Mesenchymal stem cell (in vitro differentiated cells and primary cell): ENCODE data around the gene CSTA.

Experiments used
- DNase-seq: peaks from one replicate; pipeline ENCODE4 v3.0.0-alpha.2; 2013
- H2AFZ ChIP-seq: one replicate; pipeline ENCODE4 v1.6.1; 2013; ENCODE audit warnings: low read depth, mild to moderate bottlenecking, control low read depth, inconsistent platforms, low read length, moderate library complexity
- H2AK5ac ChIP-seq: 2 replicates; pipeline ENCODE4 v1.6.1; 2013; ENCODE audit warnings: low read length, moderate library complexity, mild to moderate bottlenecking, inconsistent platforms; ENCODE audit not compliant: severe bottlenecking
- H2BK120ac ChIP-seq: one replicate; pipeline ENCODE4 v1.6.1; 2013; ENCODE audit warnings: low read depth, mild to moderate bottlenecking, inconsistent platforms, low read length, moderate library complexity
- H2BK12ac ChIP-seq, 2 experiments: one replicate each; pipeline ENCODE4 v1.6.1; 2013; ENCODE audit warnings: inconsistent platforms in 2 of 2, low read length in 2 of 2, mild to moderate bottlenecking in 2 of 2, moderate library complexity in 2 of 2, control low read depth in 1 of 2
- H2BK15ac ChIP-seq: one replicate; pipeline ENCODE4 v1.6.1; 2013; ENCODE audit warnings: mild to moderate bottlenecking, low read depth, inconsistent platforms; ENCODE audit not compliant: poor library complexity, severe bottlenecking
- H2BK5ac ChIP-seq: 2 replicates; pipeline ENCODE4 v1.6.1; 2013; ENCODE audit warnings: low read depth, mild to moderate bottlenecking, low read length, control low read depth, inconsistent platforms; ENCODE audit not compliant: poor library complexity, severe bottlenecking
- H3K14ac ChIP-seq, 2 experiments: one replicate each; pipeline ENCODE4 v1.6.1; 2013; ENCODE audit warnings: inconsistent platforms in 2 of 2, low read length in 2 of 2, control low read depth in 1 of 2, mild to moderate bottlenecking in 1 of 2, moderate library complexity in 1 of 2
- H3K18ac ChIP-seq, 2 experiments: one replicate each; pipeline ENCODE4 v1.6.1; 2013; ENCODE audit warnings: inconsistent platforms in 2 of 2, low read length in 2 of 2, control low read depth in 1 of 2, low read depth in 1 of 2, mild to moderate bottlenecking in 1 of 2
- H3K23ac ChIP-seq, 2 experiments: one replicate each; pipeline ENCODE4 v1.6.1; 2013; ENCODE audit warnings: inconsistent platforms in 2 of 2, low read length in 2 of 2, mild to moderate bottlenecking in 2 of 2, moderate library complexity in 2 of 2, control low read depth in 1 of 2
- H3K27ac ChIP-seq: 2 replicates; pipeline ENCODE4 v1.5.1; 2013; ENCODE audit warnings: mild to moderate bottlenecking, moderate library complexity, low read length, control low read depth, inconsistent platforms; ENCODE audit not compliant: poor library complexity, severe bottlenecking
- H3K27me3 ChIP-seq, 2 experiments: 2 replicates each; pipeline versions ENCODE4 v1.6.1 to v1.7.0; 2013; ENCODE audit warnings: low read length in 2 of 2, mild to moderate bottlenecking in 2 of 2, moderate library complexity in 2 of 2, control low read depth in 1 of 2, inconsistent platforms in 1 of 2; ENCODE audit not compliant: control insufficient read depth in 1 of 2, insufficient read depth in 1 of 2
- H3K36me3 ChIP-seq, 2 experiments: 2 replicates each; pipeline versions ENCODE4 v1.6.1 to v1.7.0; 2013; ENCODE audit warnings: low read length in 2 of 2, control low read depth in 1 of 2, inconsistent platforms in 1 of 2, low read depth in 1 of 2, mild to moderate bottlenecking in 1 of 2; ENCODE audit not compliant: insufficient read depth in 2 of 2, control insufficient read depth in 1 of 2
- H3K4ac ChIP-seq, 2 experiments: one replicate each; pipeline ENCODE4 v1.6.1; 2013; ENCODE audit warnings: inconsistent platforms in 2 of 2, low read length in 2 of 2, mild to moderate bottlenecking in 2 of 2, moderate library complexity in 2 of 2, control low read depth in 1 of 2, low read depth in 1 of 2
- H3K4me1 ChIP-seq: 2 replicates; pipeline ENCODE4 v1.6.1; 2013; ENCODE audit warnings: low read depth, low read length, control low read depth; ENCODE audit not compliant: control insufficient read depth, insufficient read depth
- H3K4me2 ChIP-seq: 2 replicates; pipeline ENCODE4 v1.6.1; 2013; ENCODE audit warnings: low read length, mild to moderate bottlenecking, inconsistent platforms; ENCODE audit not compliant: poor library complexity, severe bottlenecking
- H3K4me3 ChIP-seq, 2 experiments: 2 replicates each; pipeline versions ENCODE4 v1.5.1 to v1.7.0; 2013; ENCODE audit warnings: low read length in 2 of 2, mild to moderate bottlenecking in 2 of 2, control low read depth in 1 of 2, low read depth in 1 of 2; ENCODE audit not compliant: insufficient read depth in 1 of 2
- H3K79me1 ChIP-seq: replicated peaks from 2 replicates; pipeline ENCODE4 v1.6.1; 2013; ENCODE audit warnings: mild to moderate bottlenecking, control low read depth, low read length, inconsistent platforms; ENCODE audit not compliant: poor library complexity, severe bottlenecking
- H3K9ac ChIP-seq: 2 replicates; pipeline ENCODE4 v1.7.0; 2013; ENCODE audit warnings: mild to moderate bottlenecking, low read length, moderate library complexity
- H3K9me3 ChIP-seq: 2 replicates; pipeline ENCODE4 v1.7.0; 2013; ENCODE audit warnings: mild to moderate bottlenecking, low read length; ENCODE audit not compliant: control insufficient read depth
- H4K8ac ChIP-seq: one replicate; pipeline ENCODE4 v1.6.1; 2013; ENCODE audit warnings: inconsistent platforms, mild to moderate bottlenecking, low read length, moderate library complexity
- H4K91ac ChIP-seq: one replicate; pipeline ENCODE4 v1.6.1; 2013; ENCODE audit warnings: mild to moderate bottlenecking, low read length, inconsistent platforms
- WGBS: methylation state at CpG from one replicate; pipeline ENCODE4 v1.1.7; 2013; ENCODE audit warnings: mixed read lengths; 5-methylcytosine and 5-hydroxymethylcytosine counted together

CSTA gene

GRCh38 chr3:122307094-122307687 lies 17.9 kb upstream of the CSTA start:
- no peak overlapping the region for H3K18ac ChIP-seq
- H3K36me3 ChIP-seq, result no peaks in the 10 kb centered on the region
- WGBS, result 84% methylated on average over 3 of the region's 4 CpGs
- no peak overlapping the region for H2BK12ac ChIP-seq
- no peak overlapping the region for H3K23ac ChIP-seq
- no peak overlapping the region for H4K8ac ChIP-seq
- no peaks in the 10 kb centered on the region for H3K79me1 ChIP-seq
- H3K27ac ChIP-seq, result no peak overlapping the region
- H3K4me3 ChIP-seq, result no peak overlapping the region
- no peak overlapping the region for H2AFZ ChIP-seq
- H2BK15ac ChIP-seq, result no peak overlapping the region
- H2BK120ac ChIP-seq, result no peak overlapping the region
- H3K27me3 ChIP-seq, result peaks cover 0 to 8% of the 10 kb centered on the region in 2 experiments
- no peak overlapping the region for H3K9ac ChIP-seq
- H4K91ac ChIP-seq, result no peak overlapping the region
- H2AK5ac ChIP-seq, result no peak overlapping the region
- H3K14ac ChIP-seq, result no peak overlapping the region
- no peak overlapping the region for H2BK5ac ChIP-seq
- no peak for DNase-seq
- H3K4me1 ChIP-seq, result no peaks in the 10 kb centered on the region
- no peak overlapping the region for H3K4me2 ChIP-seq
- H3K4ac ChIP-seq, result no peak overlapping the region
- H3K9me3 ChIP-seq, result no peaks in the 10 kb centered on the region

GRCh38 chr3:122307976-122308375 lies 17.1 kb upstream of the CSTA start:
- Histone ChIP-seq H3K4me1 (no peaks in the 10 kb centered on the region), H3K14ac (no peak overlapping the region), H2AFZ (no peak overlapping the region), H3K4me3 (no peak overlapping the region), H2BK15ac (no peak overlapping the region), H3K27ac (no peak overlapping the region), H3K79me1 (no peaks in the 10 kb centered on the region), H3K36me3 (no peaks in the 10 kb centered on the region), H3K9ac (no peak overlapping the region), H2BK5ac (no peak overlapping the region), H2AK5ac (no peak overlapping the region), H3K4me2 (no peak overlapping the region), H3K18ac (no peak overlapping the region), H2BK12ac (no peak overlapping the region), H4K8ac (no peak overlapping the region), H3K23ac (no peak overlapping the region), H3K4ac (no peak overlapping the region), H2BK120ac (no peak overlapping the region), H3K9me3 (no peaks in the 10 kb centered on the region), H3K27me3 (peaks cover 0 to 8% of the 10 kb centered on the region in 2 experiments), H4K91ac (no peak overlapping the region)
- DNase-seq, result no peak

GRCh38 chr3:122310361-122310760 lies 14.7 kb upstream of the CSTA start:
- WGBS, result 73% methylated on average over 1 of the region's 1 CpG
- no peak overlapping the region for H3K14ac ChIP-seq
- H3K27ac ChIP-seq, result no peak overlapping the region
- H3K36me3 ChIP-seq, result no peaks in the 10 kb centered on the region
- no peak overlapping the region for H2AFZ ChIP-seq
- H2BK12ac ChIP-seq, result no peak overlapping the region
- H4K8ac ChIP-seq, result no peak overlapping the region
- no peak overlapping the region for H3K23ac ChIP-seq
- H3K4me3 ChIP-seq, result no peak overlapping the region
- H2BK120ac ChIP-seq, result no peak overlapping the region
- no peak overlapping the region for H3K18ac ChIP-seq
- no peak overlapping the region for H2BK5ac ChIP-seq
- no peak overlapping the region for H3K9ac ChIP-seq
- H3K79me1 ChIP-seq, result no peaks in the 10 kb centered on the region
- H2AK5ac ChIP-seq, result no peak overlapping the region
- H3K4me1 ChIP-seq, result no peaks in the 10 kb centered on the region
- H3K9me3 ChIP-seq, result no peaks in the 10 kb centered on the region
- no peak overlapping the region for H4K91ac ChIP-seq
- H3K4me2 ChIP-seq, result no peak overlapping the region
- no peak for DNase-seq
- H3K27me3 ChIP-seq, result peaks cover 0 to 10% of the 10 kb centered on the region in 2 experiments
- no peak overlapping the region for H3K4ac ChIP-seq
- no peak overlapping the region for H2BK15ac ChIP-seq

GRCh38 chr3:122312826-122313225 lies 12.2 kb upstream of the CSTA start:
- H3K27me3 ChIP-seq, result peaks cover 0 to 10% of the 10 kb centered on the region in 2 experiments
- no peak overlapping the region for H3K4me3 ChIP-seq
- H3K27ac ChIP-seq, result no peak overlapping the region
- no peak overlapping the region for H2BK12ac ChIP-seq
- no peak overlapping the region for H4K8ac ChIP-seq
- no peak overlapping the region for H2BK5ac ChIP-seq
- H3K9me3 ChIP-seq, result no peaks in the 10 kb centered on the region
- no peak overlapping the region for H3K18ac ChIP-seq
- no peaks in the 10 kb centered on the region for H3K4me1 ChIP-seq
- no peak for DNase-seq
- no peak overlapping the region for H3K4ac ChIP-seq
- H3K23ac ChIP-seq, result no peak overlapping the region
- no peak overlapping the region for H2AFZ ChIP-seq
- H3K36me3 ChIP-seq, result no peaks in the 10 kb centered on the region
- no peak overlapping the region for H4K91ac ChIP-seq
- no peak overlapping the region for H3K9ac ChIP-seq
- no peak overlapping the region for H2BK15ac ChIP-seq
- no peak overlapping the region for H3K4me2 ChIP-seq
- no peak overlapping the region for H2AK5ac ChIP-seq
- H3K14ac ChIP-seq, result no peak overlapping the region
- H3K79me1 ChIP-seq, result no peaks in the 10 kb centered on the region
- no peak overlapping the region for H2BK120ac ChIP-seq
